ENCODE results near the gene LBH. TPM values are rescaled to one million over a fixed set of nuclear protein-coding genes. Genes with fewer than 3 reads are reported as not detected.

Gene LBH
- total RNA-seq, 3 donors from 2014 or later, result 18.2 to 153 (median 87.2) TPM

DNA sequence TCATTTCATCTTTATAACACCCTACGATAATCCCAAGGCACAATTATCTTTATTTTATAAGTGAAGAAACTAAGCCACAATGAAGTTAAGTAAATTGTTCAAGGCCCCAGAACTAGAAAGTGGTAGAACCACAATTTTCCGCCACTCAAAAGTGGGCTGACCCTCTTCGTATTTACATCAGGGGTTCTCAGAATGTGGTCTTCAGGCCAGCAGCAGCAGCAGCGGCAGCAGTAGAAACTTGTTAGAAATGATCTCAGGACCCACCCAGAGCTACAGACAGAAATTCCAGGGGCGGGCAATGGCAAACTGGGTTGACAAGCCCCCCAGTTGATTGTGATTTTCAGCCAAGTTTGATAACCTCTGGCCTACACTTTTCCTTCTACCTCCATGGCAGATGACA is 62.8 kb downstream of the LBH start:
- H3K4me1 ChIP-seq, result no peaks in the 10 kb centered on the region
- no peak for TF ChIP-seq CTCF (IDR thresholded peaks at IDR 0.05)
- TF ChIP-seq POLR2A (IDR thresholded peaks at IDR 0.05), result no peak
- no peak for TF ChIP-seq POLR2AphosphoS5 (IDR thresholded peaks at IDR 0.05)
- H3K27me3 ChIP-seq, result no peaks in the 10 kb centered on the region
- DNase-seq (ENCODE audit: low spot score in 2 of 2), result no peak
- no peak overlapping the region for H3K27ac ChIP-seq
- no peaks in the 10 kb centered on the region for H3K36me3 ChIP-seq
- intact Hi-C loops (cut with DNase I; ENCODE audit: low total_unique reads), result no loop called here
- no peak overlapping the region for H3K4me3 ChIP-seq
- H3K9me3 ChIP-seq, result no peaks in the 10 kb centered on the region

- no peaks in the 10 kb centered on the region for H3K36me3 ChIP-seq
- no peaks in the 10 kb centered on the region for H3K9me3 ChIP-seq
- H3K27ac ChIP-seq, result no peak overlapping the region
- H3K27me3 ChIP-seq, result no peaks in the 10 kb centered on the region
- H3K4me1 ChIP-seq, result no peaks in the 10 kb centered on the region
- no peak for DNase-seq (ENCODE audit: low spot score in 2 of 2)
- no peak overlapping the region for H3K4me3 ChIP-seq
- intact Hi-C loops (cut with DNase I; ENCODE audit: low total_unique reads), result no loop called here
- TF ChIP-seq POLR2AphosphoS5 (IDR thresholded peaks at IDR 0.05) (no peak), CTCF (IDR thresholded peaks at IDR 0.05) (no peak), POLR2A (IDR thresholded peaks at IDR 0.05) (no peak)
Observed at GRCh38 chr2:30296496-30296895, 65.2 kb downstream of the LBH start.

GRCh38 chr2:30298302-30298701 is 67.0 kb downstream of the LBH start:
- DNase-seq (ENCODE audit: low spot score in 2 of 2), result no peak
- H3K27me3 ChIP-seq, result no peaks in the 10 kb centered on the region
- TF ChIP-seq POLR2AphosphoS5 (IDR thresholded peaks at IDR 0.05) (no peak), CTCF (IDR thresholded peaks at IDR 0.05) (no peak), POLR2A (IDR thresholded peaks at IDR 0.05) (no peak)
- no peaks in the 10 kb centered on the region for H3K36me3 ChIP-seq
- intact Hi-C loops (cut with DNase I; ENCODE audit: low total_unique reads), result no loop called here
- H3K9me3 ChIP-seq, result no peaks in the 10 kb centered on the region
- no peaks in the 10 kb centered on the region for H3K4me1 ChIP-seq
- H3K27ac ChIP-seq, result no peak overlapping the region
- H3K4me3 ChIP-seq, result no peak overlapping the region

DNA sequence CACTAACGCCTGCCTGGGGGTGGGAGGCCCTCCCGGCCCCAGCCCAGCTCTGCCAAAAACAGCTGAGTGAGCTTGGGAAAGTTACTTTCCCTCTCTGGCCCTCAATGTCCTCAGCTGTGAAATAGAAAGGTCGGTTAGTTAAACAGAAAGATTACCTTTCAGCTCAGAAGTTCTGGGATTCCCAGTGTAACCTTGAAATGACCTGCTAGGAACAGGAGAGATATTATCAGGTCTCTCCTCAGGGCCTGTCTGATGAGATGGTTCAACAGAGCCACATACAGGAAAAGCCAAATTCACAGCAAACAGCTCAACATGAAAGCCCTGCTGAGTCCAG is 68.8 kb downstream of the LBH start:
- TF ChIP-seq POLR2A (IDR thresholded peaks at IDR 0.05), result no peak
- Histone ChIP-seq H3K36me3 (no peaks in the 10 kb centered on the region), H3K27ac (peak overlapping the region; percentile 25 to 61), H3K4me3 (no peak overlapping the region), H3K4me1 (no peaks in the 10 kb centered on the region), H3K27me3 (no peaks in the 10 kb centered on the region), H3K9me3 (no peaks in the 10 kb centered on the region)
- no peak for DNase-seq (ENCODE audit: low spot score in 2 of 2)
- intact Hi-C loops (cut with DNase I; ENCODE audit: low total_unique reads), result no loop called here

DNA sequence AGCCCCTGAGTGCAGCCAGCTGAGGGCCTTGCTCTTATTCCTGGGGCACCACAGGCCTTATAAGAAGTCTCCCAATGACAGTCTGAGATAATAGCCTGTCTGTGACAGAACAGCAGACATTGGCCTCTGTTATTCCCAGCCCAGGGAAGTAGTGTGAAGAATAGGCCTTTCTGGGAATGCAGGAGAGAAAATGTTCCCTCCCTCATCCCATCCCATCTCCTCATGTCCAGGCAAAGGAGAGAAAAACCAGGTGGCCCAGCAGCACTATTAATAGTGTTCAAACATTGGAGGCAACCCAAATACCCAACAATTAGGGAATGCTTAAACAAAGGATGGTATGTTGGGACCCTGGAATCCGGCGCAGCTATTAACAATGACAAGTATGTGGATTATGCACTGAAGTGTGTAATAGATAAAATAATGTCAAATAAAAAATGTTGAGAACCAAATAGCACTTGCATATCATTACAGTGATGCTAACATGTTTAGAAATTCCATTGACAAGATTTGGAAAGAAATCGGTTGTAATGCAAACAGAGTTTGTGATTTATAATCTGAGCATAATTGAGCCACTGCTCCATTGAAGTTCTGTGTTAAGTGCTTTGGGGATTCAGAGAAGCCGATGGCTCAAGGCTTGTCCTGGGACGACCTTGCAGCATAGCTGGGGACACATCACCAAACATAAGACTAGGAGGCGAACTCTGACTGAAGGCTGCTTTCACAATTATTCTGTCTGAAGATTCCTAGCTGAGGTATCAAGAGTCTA is 69.3 kb downstream of the LBH start:
- intact Hi-C loops (cut with DNase I; ENCODE audit: low total_unique reads), result no loop called here
- Histone ChIP-seq H3K9me3 (no peaks in the 10 kb centered on the region), H3K4me1 (no peaks in the 10 kb centered on the region), H3K27me3 (no peaks in the 10 kb centered on the region), H3K36me3 (no peaks in the 10 kb centered on the region), H3K27ac (peak overlapping the region in 1 of 2 donors; percentile 61), H3K4me3 (no peak overlapping the region)
- DNase-seq (ENCODE audit: low spot score in 2 of 2), result no peak
- peak in 1 of 3 donors; percentile 66 for TF ChIP-seq POLR2AphosphoS5 (IDR thresholded peaks at IDR 0.05)
- no peak for TF ChIP-seq CTCF (IDR thresholded peaks at IDR 0.05)
